ENCODE measurements around the gene S1PR5.
"Not testable (repeated sequence)": the region's sequence is repeated elsewhere in the genome, so short reads cannot be mapped to it uniquely, and the experiment has no call there.

S1PR5 gene, protein sequence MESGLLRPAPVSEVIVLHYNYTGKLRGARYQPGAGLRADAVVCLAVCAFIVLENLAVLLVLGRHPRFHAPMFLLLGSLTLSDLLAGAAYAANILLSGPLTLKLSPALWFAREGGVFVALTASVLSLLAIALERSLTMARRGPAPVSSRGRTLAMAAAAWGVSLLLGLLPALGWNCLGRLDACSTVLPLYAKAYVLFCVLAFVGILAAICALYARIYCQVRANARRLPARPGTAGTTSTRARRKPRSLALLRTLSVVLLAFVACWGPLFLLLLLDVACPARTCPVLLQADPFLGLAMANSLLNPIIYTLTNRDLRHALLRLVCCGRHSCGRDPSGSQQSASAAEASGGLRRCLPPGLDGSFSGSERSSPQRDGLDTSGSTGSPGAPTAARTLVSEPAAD

GRCh38 chr19:10517361-10517759, at the start of gene S1PR5:
TSS of gene S1PR5 (minus strand) at chr19:10517447. CDS start at chr19:10515011, 2,436 bp downstream.
- no peak for DNase-seq

DNA sequence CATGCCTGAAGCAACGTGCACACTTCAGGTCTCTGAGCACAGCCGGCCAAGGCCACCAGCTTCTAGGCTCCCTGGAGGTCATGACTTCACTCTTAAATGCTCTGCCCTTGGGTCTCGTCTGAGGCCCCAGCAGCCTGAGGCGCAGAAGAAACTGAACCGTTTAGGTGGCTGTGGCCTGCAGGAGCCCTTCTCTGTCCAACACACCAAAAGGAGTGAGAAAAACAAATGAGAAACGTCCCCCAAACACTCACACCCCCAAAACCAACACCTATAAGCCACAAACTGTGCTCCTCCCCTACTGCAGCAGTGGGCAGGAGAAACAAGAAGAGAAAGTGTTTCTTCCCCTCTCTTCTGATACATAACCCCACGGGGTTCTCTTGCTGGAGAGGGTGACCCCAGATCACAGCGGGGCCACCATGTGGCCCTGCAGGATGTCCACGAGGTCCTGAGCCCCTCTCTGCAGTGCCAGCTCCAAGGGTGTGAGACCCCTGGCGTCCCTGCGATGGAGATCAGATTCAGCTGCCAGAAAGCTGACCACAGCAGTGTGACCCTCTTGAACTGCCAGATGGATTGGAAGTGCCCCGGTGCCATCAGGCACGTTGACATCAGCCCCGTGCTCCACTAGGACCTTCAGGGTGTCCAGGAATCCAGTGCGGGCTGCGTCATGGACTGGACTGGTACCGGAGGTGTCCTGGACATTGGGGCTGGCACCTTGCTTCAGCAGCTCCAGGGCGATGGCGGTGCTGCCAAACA, 49.6 kb upstream of the S1PR5 start:
- DNase-seq: no peak

DNA sequence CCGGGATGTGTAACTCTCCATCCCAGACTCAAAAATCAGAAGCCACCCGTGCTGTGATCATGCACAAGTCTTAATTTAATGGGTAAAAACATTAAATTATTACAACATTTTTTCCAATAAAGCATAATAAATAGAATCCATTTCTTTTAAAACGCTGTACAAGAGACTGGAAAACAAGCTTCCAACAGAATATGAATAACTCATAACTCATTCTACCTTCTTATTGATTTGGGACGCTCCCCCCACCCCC, 49.1 kb upstream of the S1PR5 start:
- DNase-seq: no peak

DNA sequence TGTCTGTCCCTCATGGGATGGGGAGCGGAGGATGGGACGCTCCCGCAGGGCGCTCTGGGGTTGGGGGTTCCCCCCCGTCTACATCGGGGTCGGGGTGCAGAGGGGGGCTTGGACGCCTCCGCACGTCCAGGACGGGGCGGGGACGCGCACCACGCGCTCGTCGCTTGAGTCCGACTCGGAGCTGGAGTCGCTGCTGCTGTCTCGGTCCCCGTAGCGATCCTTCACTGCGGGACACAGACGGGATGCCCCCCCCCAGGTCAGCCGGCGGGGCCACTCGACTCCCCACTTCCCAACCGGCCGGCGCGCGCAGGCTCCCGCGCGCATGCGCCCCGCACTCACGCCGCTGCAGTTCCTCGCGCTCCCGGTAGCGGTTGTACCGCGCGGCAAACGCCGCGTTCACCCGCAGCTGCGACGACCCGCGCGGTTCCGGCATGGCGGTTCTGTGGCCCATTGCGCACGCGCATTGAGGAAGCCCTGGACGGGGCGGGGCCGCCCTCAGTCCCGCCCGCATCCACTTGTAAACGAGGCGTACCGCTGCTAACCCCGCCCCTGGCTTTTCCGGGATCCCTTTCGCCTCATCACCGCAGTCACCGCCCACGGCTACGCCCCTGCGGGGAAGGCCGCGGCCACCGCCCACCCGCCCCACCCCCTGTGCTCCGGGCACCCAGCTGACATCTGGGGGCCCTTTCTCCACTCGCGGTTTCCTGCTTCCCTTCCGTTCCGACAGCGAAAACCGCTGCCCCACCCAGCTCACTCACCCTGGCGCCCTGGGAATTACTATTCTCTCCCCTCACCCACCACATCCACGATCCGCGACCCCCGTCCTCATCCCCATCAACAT, 48.5 kb upstream of the S1PR5 start, which contains the start of gene KRI1:
Gene KRI1, minus strand, starts transcription at position 444 of the 841 bp plus-strand sequence. Its CDS starts 11 bp downstream, at position 433.
- peak; percentile 92 for DNase-seq

- no peak for DNase-seq
Observed at GRCh38 chr19:10565028-10565566, 47.9 kb upstream of the S1PR5 start.

DNA sequence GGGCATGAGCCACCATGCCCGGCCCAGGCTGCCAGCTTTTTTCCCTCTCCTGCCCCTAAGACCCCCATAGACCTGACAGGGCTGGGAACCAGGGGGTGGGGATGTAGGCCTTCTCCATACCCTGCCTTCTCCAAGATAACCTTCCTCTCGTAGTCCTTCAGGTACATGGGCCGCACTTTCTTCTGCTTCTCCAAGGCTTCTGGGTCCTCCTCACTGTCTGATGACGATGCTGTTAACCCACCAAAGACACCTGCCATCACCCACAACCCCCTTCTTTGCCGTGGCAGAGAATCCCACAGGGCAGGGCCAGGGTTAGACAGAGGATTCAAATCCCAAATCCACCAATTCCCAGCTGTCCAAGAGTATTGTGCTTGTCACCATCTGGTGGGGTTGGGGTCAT, 45.4 kb upstream of the S1PR5 start:
- no peak for DNase-seq

DNA sequence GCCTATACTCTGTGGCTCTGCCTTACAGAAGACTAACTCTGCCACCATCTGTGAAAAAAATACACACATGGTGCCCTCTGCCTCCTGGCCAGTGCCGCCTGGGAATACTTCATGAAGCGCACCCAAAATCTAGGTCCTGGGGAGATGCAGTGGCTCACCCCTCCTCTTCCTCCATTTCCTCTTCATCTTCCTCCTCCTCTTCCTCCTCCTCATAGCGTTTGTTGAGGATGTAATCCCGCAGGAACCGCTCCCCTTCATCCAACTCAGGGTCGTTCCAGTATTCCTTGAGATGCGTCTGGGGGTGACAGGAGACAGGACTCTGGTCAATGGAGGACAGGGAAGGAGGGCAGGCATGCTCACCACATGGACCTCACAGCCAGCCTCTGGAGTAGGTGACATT, 42.9 kb upstream of the S1PR5 start:
- DNase-seq: no peak

- no peak for DNase-seq
Observed at GRCh38 chr19:10557603-10558197, 40.5 kb upstream of the S1PR5 start.

DNA sequence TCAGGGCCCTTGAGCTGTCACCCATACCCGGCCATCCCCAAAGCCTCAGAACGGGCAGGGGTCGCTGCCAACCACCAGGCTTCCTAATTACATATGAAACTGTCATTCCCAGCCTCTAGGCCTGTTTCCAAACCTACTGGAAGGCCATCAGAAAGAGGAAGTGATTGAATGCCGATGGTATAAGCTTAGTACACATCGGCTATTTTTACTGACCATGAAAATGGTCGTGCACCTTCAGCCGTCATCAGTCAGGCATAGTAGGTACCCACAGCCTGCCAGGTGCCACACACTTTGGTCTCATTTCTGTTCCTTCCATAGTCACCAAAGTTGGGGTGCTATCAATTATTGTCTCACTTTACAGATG, 38.3 kb upstream of the S1PR5 start:
- DNase-seq: no peak

- DNase-seq: no peak
Observed at GRCh38 chr19:10554760-10555609, 37.7 kb upstream of the S1PR5 start.

DNA sequence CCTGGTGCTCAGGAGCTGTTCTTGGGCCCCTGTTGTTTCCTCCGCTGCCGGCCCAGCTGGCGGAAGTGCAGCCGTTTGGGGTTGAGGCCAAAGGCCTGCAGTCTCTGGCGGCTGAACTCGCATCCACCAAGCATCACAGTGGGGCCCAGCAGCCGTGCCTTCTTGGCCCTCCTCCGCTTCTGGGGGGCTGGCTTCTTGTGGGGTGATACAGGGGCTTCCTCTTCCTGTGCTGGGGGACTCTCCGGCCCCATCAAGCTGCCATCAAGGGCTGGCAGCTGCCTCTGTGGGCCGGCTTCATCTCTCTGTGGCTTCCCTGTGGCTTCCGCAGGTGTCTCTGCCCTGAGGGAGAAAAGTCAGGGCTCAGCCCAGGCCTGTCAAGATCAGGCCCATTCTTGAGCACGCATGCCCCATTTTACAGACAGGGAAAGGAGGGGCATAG, 36.7 kb upstream of the S1PR5 start:
- DNase-seq: no peak

DNA sequence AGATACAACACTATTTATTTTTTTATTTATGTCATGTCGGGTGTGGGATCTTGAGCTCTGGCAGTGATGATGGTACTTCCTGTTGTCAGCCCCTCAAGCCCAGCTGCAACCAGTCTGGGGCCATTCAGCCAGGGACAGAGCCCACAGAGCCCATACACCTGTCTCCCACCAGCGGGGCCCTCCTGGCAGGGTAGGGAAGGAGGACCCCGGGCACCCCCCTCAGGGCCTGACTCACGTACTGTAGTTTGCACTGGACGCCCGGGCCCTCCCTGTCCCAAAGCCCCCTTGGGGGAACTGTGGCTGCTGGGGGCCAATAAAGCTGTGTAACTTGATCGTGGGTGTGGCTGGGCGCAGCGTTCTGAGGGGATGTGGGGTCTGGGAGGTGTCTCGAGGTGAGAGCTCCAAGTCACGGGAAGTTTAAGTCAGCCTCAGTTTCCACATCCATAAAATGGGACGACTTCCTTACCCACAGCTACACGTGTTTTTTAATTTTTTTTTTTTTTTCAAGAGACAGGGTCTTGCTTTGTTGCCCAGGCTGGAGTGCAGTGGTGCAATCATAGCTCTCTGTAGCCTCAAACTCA, 35.9 kb upstream of the S1PR5 start:
- DNase-seq: no peak

- no peak for DNase-seq
Observed at GRCh38 chr19:10552510-10553053, 35.3 kb upstream of the S1PR5 start.

GRCh38 chr19:10551698-10552301, 34.6 kb upstream of the S1PR5 start:
- no peak for DNase-seq

GRCh38 chr19:10551006-10551405, 33.8 kb upstream of the S1PR5 start:
- not testable (repeated sequence) for DNase-seq

DNA sequence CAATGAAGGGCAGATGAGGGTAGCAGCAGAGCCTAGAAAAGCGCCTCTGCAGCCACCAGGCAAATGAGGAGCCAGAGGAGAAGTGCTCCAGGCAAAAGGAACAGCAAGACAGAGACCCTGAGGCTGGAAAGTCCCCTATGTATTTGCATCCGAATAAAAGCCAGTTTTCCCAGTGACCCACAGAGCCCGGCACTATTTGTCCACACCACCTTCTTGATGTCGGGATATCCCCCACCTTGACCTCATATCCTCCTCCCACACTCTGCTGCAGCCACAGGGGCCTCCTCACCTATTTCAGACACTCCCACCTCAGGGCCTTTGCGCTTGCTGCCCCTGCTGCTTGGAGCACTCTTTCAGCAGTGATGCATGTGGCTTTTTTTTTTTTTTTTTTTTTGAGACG, 33.1 kb upstream of the S1PR5 start:
- no peak for DNase-seq

DNA sequence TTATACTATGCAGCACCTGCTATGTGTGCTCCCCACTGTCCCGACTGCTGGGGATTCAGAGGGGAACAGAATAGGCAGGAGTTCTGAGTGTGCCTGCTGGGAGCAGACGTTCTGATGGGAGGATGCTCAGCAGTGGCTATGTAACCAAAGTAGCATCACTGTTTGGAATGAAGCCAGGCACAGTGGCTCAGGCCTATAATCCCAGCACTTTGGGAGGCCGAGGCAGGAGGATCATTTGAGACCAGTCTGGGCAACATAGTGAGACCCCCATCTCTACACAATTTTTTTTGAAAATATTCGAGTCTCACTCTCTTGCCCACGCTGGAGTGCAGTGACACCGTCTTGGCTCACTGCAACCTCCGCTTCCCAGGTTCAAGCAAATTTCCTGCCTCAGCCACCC, 32.5 kb upstream of the S1PR5 start:
- no peak for DNase-seq

DNA sequence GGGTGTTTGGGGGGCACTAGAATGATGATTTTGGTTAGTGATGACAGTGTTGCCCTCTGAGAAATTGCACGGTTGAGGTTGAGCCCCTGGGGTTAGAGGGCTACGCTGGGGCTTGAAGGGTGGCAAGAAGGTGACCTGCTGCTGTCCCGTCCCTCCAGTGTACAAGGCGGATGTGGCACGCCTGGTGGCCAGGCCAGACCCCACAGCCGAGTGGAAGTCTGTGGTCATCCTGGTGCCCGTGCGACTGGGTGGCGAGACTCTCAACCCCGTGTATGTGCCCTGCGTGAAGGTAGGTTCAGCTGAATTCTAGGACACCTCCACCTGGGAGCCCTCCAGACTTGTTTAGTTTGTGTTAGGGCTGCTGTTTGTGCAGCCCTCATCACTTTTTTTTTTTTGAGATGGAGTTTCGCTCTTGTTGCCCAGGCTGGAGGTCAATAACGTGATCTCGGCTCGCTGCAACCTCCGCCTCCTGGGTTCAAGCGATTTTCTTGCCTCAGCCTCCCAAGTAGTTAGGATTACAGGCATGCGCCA, 31.6 kb upstream of the S1PR5 start:
- DNase-seq: no peak

GRCh38 chr19:10546817-10547216, 29.6 kb upstream of the S1PR5 start:
- DNase-seq: no peak

DNA sequence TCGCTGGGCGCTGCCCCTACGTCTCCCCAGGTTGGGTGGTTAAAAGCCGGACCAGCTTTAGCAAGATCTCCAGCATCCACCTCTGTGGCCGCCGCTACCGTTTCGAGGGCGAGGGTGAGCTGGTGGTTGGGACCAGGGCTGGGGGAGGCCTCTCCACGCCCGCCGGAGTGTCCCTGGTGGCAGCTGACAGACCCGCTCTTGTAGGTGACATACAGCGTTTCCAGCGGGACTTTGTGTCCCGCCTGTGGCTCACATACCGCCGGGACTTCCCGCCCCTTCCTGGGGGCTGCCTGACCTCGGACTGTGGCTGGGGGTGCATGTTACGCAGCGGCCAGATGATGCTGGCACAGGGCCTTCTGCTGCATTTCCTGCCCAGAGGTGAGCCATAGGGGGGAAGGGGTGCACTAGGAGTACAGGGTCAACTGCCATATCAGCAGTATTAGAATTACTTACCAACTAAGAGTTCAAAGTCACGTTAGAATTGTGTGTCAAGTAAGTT, 27.6 kb upstream of the S1PR5 start:
- DNase-seq: no peak

All from DMS153 (cell line).